ENCODE measurements around the gene SHISA5.
"Not testable (repeated sequence)": the region's sequence is repeated elsewhere in the genome, so short reads cannot be mapped to it uniquely, and the experiment has no call there.

- not testable (repeated sequence) for TF ChIP-seq CTCF (IDR thresholded peaks at IDR 0.05; ENCODE audit: insufficient read depth, low read depth, low read length); EZH2 (IDR thresholded peaks at IDR 0.05; ENCODE audit: insufficient read depth, low read length)
Measured at GRCh38 chr3:48480891-48481290, 23.1 kb downstream of the SHISA5 start.

Measured in astrocyte (in vitro differentiated cells and primary cell).